Measurements from ENCODE around the gene CACNA1E.

CACNA1E gene

GRCh38 chr1:181685211-181685610 lies 201.9 kb downstream of the CACNA1E start:
- DNase-seq (ENCODE audit: low spot score): no peak

GRCh38 chr1:181701891-181702290 lies 218.6 kb downstream of the CACNA1E start:
- DNase-seq (ENCODE audit: low spot score): no peak

- no peak for DNase-seq (ENCODE audit: low spot score)
Observed at GRCh38 chr1:181704546-181704945, 221.2 kb downstream of the CACNA1E start.

GRCh38 chr1:181711820-181712219 lies 228.5 kb downstream of the CACNA1E start:
- no peak for DNase-seq (ENCODE audit: low spot score)

GRCh38 chr1:181712711-181713110 lies 229.4 kb downstream of the CACNA1E start:
- no peak for DNase-seq (ENCODE audit: low spot score)

GRCh38 chr1:181714428-181714827 lies 231.1 kb downstream of the CACNA1E start:
- DNase-seq (ENCODE audit: low spot score): no peak

- no peak for DNase-seq (ENCODE audit: low spot score)
Observed at GRCh38 chr1:181718034-181718433, 234.7 kb downstream of the CACNA1E start.

GRCh38 chr1:181726320-181727012 lies 243.1 kb downstream of the CACNA1E start:
- no peak for DNase-seq (ENCODE audit: low spot score)

GRCh38 chr1:181730606-181731005 lies 247.3 kb downstream of the CACNA1E start:
- DNase-seq (ENCODE audit: low spot score): no peak

GRCh38 chr1:181732218-181732990 lies 249.1 kb downstream of the CACNA1E start:
- DNase-seq (ENCODE audit: low spot score): no peak

- DNase-seq (ENCODE audit: low spot score): no peak
Observed at GRCh38 chr1:181733486-181733885, 250.2 kb downstream of the CACNA1E start.

GRCh38 chr1:181737056-181737455 lies 253.7 kb downstream of the CACNA1E start:
- DNase-seq (ENCODE audit: low spot score): no peak

GRCh38 chr1:181739214-181739613 lies 255.9 kb downstream of the CACNA1E start:
- no peak for DNase-seq (ENCODE audit: low spot score)

- DNase-seq (ENCODE audit: low spot score): no peak
Observed at GRCh38 chr1:181742426-181742825, 259.1 kb downstream of the CACNA1E start.

- DNase-seq (ENCODE audit: low spot score): no peak
Observed at GRCh38 chr1:181743878-181744312, 260.6 kb downstream of the CACNA1E start.

GRCh38 chr1:181746224-181746623 lies 262.9 kb downstream of the CACNA1E start:
- DNase-seq (ENCODE audit: low spot score): no peak

GRCh38 chr1:181748013-181748412 lies 264.7 kb downstream of the CACNA1E start:
- DNase-seq (ENCODE audit: low spot score): no peak

- no peak for DNase-seq (ENCODE audit: low spot score)
Observed at GRCh38 chr1:181754103-181754502, 270.8 kb downstream of the CACNA1E start.

GRCh38 chr1:181759481-181759880 lies 276.2 kb downstream of the CACNA1E start:
- DNase-seq (ENCODE audit: low spot score): no peak

- no peak for DNase-seq (ENCODE audit: low spot score)
Observed at GRCh38 chr1:181763736-181764135, 280.4 kb downstream of the CACNA1E start.

GRCh38 chr1:181765451-181766026 lies 282.2 kb downstream of the CACNA1E start:
- DNase-seq (ENCODE audit: low spot score): no peak

GRCh38 chr1:181767001-181767708 lies 283.8 kb downstream of the CACNA1E start:
- DNase-seq (ENCODE audit: low spot score): no peak

Data from CD4-positive, alpha-beta T cell treated with Interleukin-6 at 100 ng/mL for 8 hours (primary cell).